Uterus (tissue), 4 donors: Measurements from ENCODE around the gene NTF3. TPM values are rescaled to one million over a fixed set of nuclear protein-coding genes. Genes with fewer than 3 reads are reported as not detected.

ENCODE experiments used
- DNase-seq, 2 donors: peaks; one replicate each; pipeline ENCODE4 v3.0.0-alpha.2; 2019 to 2020
- H3K27ac ChIP-seq, 2 donors: fragments of 200-600 bp; sonication (generic); 1 replicate in 1 of 2; 2 replicates in 1 of 2; pipeline ENCODE4 v1.5.1; 2016 to 2018
- H3K27me3 ChIP-seq, 2 donors: fragments of 200-600 bp; sonication (generic); one replicate each; pipeline ENCODE4 v1.5.1; 2018 to 2019; ENCODE audit warnings: control low read depth in 1 of 2
- H3K36me3 ChIP-seq, 2 donors: fragments of 200-600 bp; sonication (generic); one replicate each; pipeline ENCODE4 v1.5.1; 2019; ENCODE audit warnings: control low read depth in 1 of 2
- H3K4me1 ChIP-seq, 2 donors: fragments of 200-600 bp; sonication (generic); one replicate each; pipeline ENCODE4 v1.5.1; 2018 to 2019; ENCODE audit warnings: control low read depth in 1 of 2
- H3K4me3 ChIP-seq, 2 donors: fragments of 200-600 bp; sonication (generic); 1 replicate in 1 of 2; 2 replicates in 1 of 2; pipeline ENCODE4 v1.5.1; 2018 to 2019; ENCODE audit warnings: mild to moderate bottlenecking in 1 of 2
- H3K9me3 ChIP-seq, 2 donors: fragments of 200-600 bp; sonication (generic); one replicate each; pipeline ENCODE4 v1.5.1; 2019; ENCODE audit warnings: control low read depth in 1 of 2
- POLR2A ChIP-seq, 2 donors: fragments of 450-650 bp; IDR thresholded peaks; one replicate each; pipeline ENCODE4 v1.6.1; 2016; ENCODE audit warnings: antibody characterized with exemption in 2 of 2, mild to moderate bottlenecking in 1 of 2, moderate library complexity in 1 of 2
- intact Hi-C: fragments of 100-400 bp; cut with DNase I; formaldehyde crosslinking; loops from one replicate; pipeline ENCODE4 v1.15.1; 2023; ENCODE audit warnings: low total_unique reads
- total RNA-seq, 4 donors: library from RNA; depleted of rRNA in 3 of 4; stranded (reverse); fragments of >200 nt in 3 of 4; gene quantifications; one replicate each; pipeline versions ENCODE4 v1.1.0 to v1.2.4, GENCODE V29; 2014 to 2023
- TF ChIP-seq, protein P1 (sequence below), 4 experiments: fragments of 200-600 bp in 2 of 4; fragments of 450-650 bp in 2 of 4; sonication (generic) in 2 of 4; IDR thresholded peaks; one replicate each; pipeline ENCODE4 v1.5.1; 2016 to 2019; ENCODE audit warnings: antibody characterized with exemption in 4 of 4, mild to moderate bottlenecking in 2 of 4, moderate library complexity in 1 of 4
- donor health status: DM: yes; HTN: yes; CAD: no.

The NTF3 gene
- total RNA-seq, 4 donors from 2014 or later = 0.26 to 7.1 (median 3.5) TPM; not detected in 1

DNA sequence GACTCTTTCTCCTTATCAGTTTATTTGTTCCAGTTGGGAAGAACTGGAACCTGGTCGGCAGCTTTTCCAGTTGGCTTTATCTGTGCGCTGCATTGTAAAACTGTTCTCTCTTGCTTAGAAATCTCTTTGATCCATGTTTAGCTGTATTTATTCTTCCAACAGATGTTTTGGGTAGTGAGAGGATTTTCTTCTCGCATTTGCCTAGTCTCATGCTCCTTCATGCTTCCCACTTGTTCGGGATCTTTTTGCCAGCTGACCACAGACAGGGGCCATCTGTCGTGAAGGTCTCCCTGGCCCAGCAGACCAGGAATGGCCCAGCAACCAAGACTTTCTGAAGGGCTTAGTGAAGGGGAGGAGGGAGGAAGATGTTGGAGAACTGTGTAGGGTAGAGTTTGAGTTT, 21.6 kb downstream of the NTF3 start:
- no peaks in the 10 kb centered on the region for H3K4me1 ChIP-seq
- no peak overlapping the region for H3K4me3 ChIP-seq
- no peak for TF ChIP-seq POLR2A (IDR thresholded peaks at IDR 0.05)
- TF ChIP-seq, protein P1, sequence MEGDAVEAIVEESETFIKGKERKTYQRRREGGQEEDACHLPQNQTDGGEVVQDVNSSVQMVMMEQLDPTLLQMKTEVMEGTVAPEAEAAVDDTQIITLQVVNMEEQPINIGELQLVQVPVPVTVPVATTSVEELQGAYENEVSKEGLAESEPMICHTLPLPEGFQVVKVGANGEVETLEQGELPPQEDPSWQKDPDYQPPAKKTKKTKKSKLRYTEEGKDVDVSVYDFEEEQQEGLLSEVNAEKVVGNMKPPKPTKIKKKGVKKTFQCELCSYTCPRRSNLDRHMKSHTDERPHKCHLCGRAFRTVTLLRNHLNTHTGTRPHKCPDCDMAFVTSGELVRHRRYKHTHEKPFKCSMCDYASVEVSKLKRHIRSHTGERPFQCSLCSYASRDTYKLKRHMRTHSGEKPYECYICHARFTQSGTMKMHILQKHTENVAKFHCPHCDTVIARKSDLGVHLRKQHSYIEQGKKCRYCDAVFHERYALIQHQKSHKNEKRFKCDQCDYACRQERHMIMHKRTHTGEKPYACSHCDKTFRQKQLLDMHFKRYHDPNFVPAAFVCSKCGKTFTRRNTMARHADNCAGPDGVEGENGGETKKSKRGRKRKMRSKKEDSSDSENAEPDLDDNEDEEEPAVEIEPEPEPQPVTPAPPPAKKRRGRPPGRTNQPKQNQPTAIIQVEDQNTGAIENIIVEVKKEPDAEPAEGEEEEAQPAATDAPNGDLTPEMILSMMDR (IDR thresholded peaks at IDR 0.05) = no peak
- H3K9me3 ChIP-seq = no peaks in the 10 kb centered on the region
- H3K27ac ChIP-seq = no peak overlapping the region
- no peaks in the 10 kb centered on the region for H3K27me3 ChIP-seq
- intact Hi-C loops = no loop called here
- no peaks in the 10 kb centered on the region for H3K36me3 ChIP-seq
- DNase-seq = no peak

DNA sequence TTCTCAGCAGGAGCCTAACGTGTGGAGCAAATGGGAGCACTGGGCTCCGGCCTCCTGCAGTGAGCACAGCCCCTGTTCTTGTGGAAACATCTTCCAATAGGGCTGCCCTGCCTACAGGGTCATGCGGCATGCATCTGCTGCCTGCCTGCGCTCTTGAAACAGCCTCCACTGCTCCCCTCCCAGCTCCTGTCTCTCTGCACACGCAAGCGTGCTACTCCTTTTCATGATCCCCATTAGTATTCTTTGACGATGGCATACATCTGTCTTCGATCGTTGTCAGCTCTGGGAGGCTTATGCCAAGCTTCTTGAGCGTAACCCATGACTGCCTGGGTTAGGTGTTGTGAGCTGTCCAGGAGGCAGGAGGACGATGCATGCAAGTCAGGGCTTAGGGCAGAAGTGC, 23.1 kb downstream of the NTF3 start:
- no peak for DNase-seq
- H3K27ac ChIP-seq = no peak overlapping the region
- H3K9me3 ChIP-seq = no peaks in the 10 kb centered on the region
- intact Hi-C loops = no loop called here
- H3K4me1 ChIP-seq = no peaks in the 10 kb centered on the region
- no peak overlapping the region for H3K4me3 ChIP-seq
- no peaks in the 10 kb centered on the region for H3K36me3 ChIP-seq
- H3K27me3 ChIP-seq = no peaks in the 10 kb centered on the region
- no peak for TF ChIP-seq POLR2A (IDR thresholded peaks at IDR 0.05)
- TF ChIP-seq, protein P1 (IDR thresholded peaks at IDR 0.05) = no peak

DNA sequence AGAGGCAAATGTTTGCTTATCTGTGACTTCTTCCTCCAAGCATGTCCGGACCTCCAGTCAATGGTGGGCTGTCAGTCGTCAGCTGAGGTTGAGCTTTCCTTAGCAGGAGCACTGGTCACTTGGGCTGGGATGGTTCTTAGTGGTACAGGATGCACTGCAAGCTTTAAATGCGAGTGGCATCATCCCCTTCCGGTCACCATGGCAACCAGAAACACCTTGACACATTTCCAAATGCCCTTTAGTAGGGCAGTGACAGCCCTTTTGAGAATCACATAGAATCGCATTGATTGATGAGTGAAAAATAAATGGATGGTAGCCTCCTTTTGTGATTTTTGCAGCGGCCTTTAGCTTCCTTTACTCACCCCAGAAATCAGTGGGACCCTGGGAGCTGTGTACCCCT, 24.1 kb downstream of the NTF3 start:
- no peak overlapping the region for H3K27ac ChIP-seq
- intact Hi-C loops = no loop called here
- H3K4me1 ChIP-seq = no peaks in the 10 kb centered on the region
- no peaks in the 10 kb centered on the region for H3K36me3 ChIP-seq
- DNase-seq = no peak
- no peaks in the 10 kb centered on the region for H3K27me3 ChIP-seq
- TF ChIP-seq, protein P1 (IDR thresholded peaks at IDR 0.05) = no peak
- TF ChIP-seq POLR2A (IDR thresholded peaks at IDR 0.05) = no peak
- H3K4me3 ChIP-seq = no peak overlapping the region
- H3K9me3 ChIP-seq = no peaks in the 10 kb centered on the region

DNA sequence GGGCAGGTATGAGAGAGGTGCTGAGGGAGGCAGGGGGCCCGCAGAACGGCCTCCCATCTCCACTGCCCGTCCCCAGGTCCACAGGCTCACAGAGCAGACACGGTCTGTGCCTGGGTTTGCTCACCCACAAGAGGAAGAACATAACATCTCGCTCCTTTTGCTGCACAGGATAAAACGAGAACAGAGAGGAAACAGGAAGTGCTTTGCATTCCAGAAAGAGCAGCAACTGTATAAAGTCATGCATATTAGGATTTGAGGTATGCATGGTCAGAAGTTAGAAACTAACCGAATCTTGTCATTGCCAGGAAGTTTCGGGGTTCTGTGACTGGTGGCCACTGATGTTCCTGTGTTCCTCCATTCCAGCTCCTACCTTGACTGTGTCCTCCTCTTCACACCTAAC, 25.0 kb downstream of the NTF3 start:
- no peak overlapping the region for H3K27ac ChIP-seq
- no peak for TF ChIP-seq POLR2A (IDR thresholded peaks at IDR 0.05)
- TF ChIP-seq, protein P1 (IDR thresholded peaks at IDR 0.05) = no peak
- DNase-seq = no peak
- no peaks in the 10 kb centered on the region for H3K36me3 ChIP-seq
- intact Hi-C loops = no loop called here
- no peaks in the 10 kb centered on the region for H3K4me1 ChIP-seq
- no peaks in the 10 kb centered on the region for H3K9me3 ChIP-seq
- no peaks in the 10 kb centered on the region for H3K27me3 ChIP-seq
- no peak overlapping the region for H3K4me3 ChIP-seq

DNA sequence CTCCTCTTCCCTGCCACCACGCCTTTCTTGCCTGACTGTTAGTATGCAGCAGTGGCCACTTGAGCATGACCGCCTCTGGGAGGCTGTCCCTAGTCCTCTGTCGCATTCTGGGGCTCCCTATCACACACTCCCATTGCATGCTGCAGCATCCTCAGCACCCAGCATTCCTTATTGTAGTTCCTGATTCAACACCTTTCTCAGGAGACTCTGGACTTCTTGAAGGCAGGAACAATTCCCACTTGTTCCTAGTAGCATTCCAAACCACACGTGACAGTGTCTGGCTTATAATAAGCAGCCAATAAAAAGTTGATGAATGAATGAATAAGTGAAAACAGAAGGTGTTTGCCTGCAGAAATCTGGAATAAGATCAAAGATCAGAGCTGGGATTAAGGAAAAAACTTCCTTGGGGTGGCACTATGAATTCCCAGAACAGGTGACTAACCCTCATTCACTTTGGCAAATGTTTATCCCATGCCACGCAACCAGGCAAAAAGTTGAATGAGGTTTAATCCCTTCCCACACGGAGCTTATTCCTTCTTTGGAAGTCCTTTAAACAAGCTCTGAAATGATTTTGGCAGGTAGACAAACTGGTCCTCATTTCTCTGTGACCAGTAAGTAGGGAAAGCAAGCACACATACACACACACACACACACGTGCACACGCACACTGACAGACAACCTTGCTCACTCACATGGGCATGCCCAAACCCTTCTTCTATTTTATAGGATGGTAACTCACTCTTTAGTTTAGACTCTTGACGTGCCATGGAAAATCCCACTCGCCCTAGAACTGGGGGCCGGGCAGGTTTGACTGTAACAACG, 26.5 kb downstream of the NTF3 start:
- TF ChIP-seq, protein P1 (IDR thresholded peaks at IDR 0.05) = no peak
- TF ChIP-seq POLR2A (IDR thresholded peaks at IDR 0.05) = no peak
- intact Hi-C loops = no loop called here
- Histone ChIP-seq H3K27ac (no peak overlapping the region), H3K9me3 (no peaks in the 10 kb centered on the region), H3K4me1 (no peaks in the 10 kb centered on the region), H3K36me3 (no peaks in the 10 kb centered on the region), H3K4me3 (no peak overlapping the region), H3K27me3 (no peaks in the 10 kb centered on the region)
- DNase-seq = no peak
